Ovary (tissue), 3 donors: Measurements from ENCODE around the gene BRD7.

ENCODE experiments used
- EP300 ChIP-seq: sonication (generic); formaldehyde crosslinking; IDR thresholded peaks from one replicate; pipeline ENCODE4 v1.6.1; 2017; ENCODE audit warnings: antibody characterized with exemption
- POLR2A ChIP-seq: fragments of 450-650 bp; IDR thresholded peaks from one replicate; pipeline ENCODE4 v1.6.1; 2017; ENCODE audit warnings: antibody characterized with exemption, mild to moderate bottlenecking, moderate library complexity
- TF ChIP-seq, protein P1 (sequence below), 3 donors: fragments of 450-650 bp in 2 of 3; fragments of 200-600 bp in 1 of 3; IDR thresholded peaks; one replicate each; pipeline versions ENCODE4 v1.5.1 to v1.8.0; 2016 to 2022; ENCODE audit warnings: antibody characterized with exemption in 3 of 3, mild to moderate bottlenecking in 1 of 3
- donor health status: DM: no; HTN: no; CAD: no.

- TF ChIP-seq, protein P1, sequence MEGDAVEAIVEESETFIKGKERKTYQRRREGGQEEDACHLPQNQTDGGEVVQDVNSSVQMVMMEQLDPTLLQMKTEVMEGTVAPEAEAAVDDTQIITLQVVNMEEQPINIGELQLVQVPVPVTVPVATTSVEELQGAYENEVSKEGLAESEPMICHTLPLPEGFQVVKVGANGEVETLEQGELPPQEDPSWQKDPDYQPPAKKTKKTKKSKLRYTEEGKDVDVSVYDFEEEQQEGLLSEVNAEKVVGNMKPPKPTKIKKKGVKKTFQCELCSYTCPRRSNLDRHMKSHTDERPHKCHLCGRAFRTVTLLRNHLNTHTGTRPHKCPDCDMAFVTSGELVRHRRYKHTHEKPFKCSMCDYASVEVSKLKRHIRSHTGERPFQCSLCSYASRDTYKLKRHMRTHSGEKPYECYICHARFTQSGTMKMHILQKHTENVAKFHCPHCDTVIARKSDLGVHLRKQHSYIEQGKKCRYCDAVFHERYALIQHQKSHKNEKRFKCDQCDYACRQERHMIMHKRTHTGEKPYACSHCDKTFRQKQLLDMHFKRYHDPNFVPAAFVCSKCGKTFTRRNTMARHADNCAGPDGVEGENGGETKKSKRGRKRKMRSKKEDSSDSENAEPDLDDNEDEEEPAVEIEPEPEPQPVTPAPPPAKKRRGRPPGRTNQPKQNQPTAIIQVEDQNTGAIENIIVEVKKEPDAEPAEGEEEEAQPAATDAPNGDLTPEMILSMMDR (IDR thresholded peaks at IDR 0.05): no peak
- no peak for TF ChIP-seq EP300
- TF ChIP-seq POLR2A: no peak
These were observed 42.2 kb upstream of the BRD7 start for GRCh38 chr16:50411034-50411433.
